Measurements from ENCODE around the gene MVK.

GRCh38 chr12:109586385-109587296 is 13.0 kb downstream of the MVK start:
- TF ChIP-seq EZH2 (IDR thresholded peaks at IDR 0.05; ENCODE audit: insufficient read depth, poor library complexity, severe bottlenecking) (no peak), EZH2phosphoT487 (IDR thresholded peaks at IDR 0.05; ENCODE audit: insufficient read depth, low read depth) (no peak)

Measured in GM23248 (cell line).